Prostate gland (tissue), 2 donors: ENCODE results near the gene KIF16B.

Source experiments
- POLR2A ChIP-seq: fragments of 450-650 bp; IDR thresholded peaks from one replicate; pipeline ENCODE4 v1.6.1; 2016; ENCODE audit warnings: antibody characterized with exemption, mild to moderate bottlenecking
- POLR2AphosphoS5 ChIP-seq: sonication (generic); formaldehyde crosslinking; IDR thresholded peaks from one replicate; pipeline ENCODE4 v1.6.1; 2017; ENCODE audit warnings: antibody characterized with exemption
- TF ChIP-seq, protein P1 (sequence below), 4 experiments: fragments of 200-600 bp in 2 of 4; fragments of 450-650 bp in 2 of 4; sonication (generic) in 2 of 4; IDR thresholded peaks; 1 replicate in 3 of 4; 2 replicates in 1 of 4; pipeline ENCODE4 v1.5.1; 2016 to 2019; ENCODE audit warnings: antibody characterized with exemption in 4 of 4, mild to moderate bottlenecking in 2 of 4, moderate library complexity in 2 of 4

DNA sequence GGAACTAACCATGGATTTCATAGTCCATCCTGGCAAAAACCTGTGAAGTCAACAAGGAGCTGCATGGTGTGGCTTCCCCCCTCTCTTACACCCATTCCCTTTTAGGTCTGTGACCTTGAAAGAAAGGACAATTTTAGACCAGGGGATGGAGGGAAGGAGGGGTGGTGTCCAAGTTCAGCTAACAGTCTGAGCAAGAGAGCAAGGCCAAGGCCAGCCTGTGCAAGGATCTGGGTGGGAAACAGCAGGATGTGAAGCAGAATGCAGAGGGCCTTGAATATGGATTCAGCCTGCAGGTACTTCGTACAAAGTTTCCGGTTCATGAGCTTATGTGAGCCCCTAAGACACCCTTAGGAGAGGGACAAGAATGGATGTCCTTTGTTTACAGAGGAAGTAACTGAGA lies 293.0 kb downstream of the KIF16B start:
- TF ChIP-seq, protein P1, sequence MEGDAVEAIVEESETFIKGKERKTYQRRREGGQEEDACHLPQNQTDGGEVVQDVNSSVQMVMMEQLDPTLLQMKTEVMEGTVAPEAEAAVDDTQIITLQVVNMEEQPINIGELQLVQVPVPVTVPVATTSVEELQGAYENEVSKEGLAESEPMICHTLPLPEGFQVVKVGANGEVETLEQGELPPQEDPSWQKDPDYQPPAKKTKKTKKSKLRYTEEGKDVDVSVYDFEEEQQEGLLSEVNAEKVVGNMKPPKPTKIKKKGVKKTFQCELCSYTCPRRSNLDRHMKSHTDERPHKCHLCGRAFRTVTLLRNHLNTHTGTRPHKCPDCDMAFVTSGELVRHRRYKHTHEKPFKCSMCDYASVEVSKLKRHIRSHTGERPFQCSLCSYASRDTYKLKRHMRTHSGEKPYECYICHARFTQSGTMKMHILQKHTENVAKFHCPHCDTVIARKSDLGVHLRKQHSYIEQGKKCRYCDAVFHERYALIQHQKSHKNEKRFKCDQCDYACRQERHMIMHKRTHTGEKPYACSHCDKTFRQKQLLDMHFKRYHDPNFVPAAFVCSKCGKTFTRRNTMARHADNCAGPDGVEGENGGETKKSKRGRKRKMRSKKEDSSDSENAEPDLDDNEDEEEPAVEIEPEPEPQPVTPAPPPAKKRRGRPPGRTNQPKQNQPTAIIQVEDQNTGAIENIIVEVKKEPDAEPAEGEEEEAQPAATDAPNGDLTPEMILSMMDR (IDR thresholded peaks at IDR 0.05): no peak
- TF ChIP-seq POLR2AphosphoS5 (no peak), POLR2A (no peak)
